HEK293 (cell line): ENCODE results near the gene AMMECR1.

Source experiments
- CTCF ChIA-PET: fragments of 350-600 bp; formaldehyde crosslinking; extraction: SDS; loops from one replicate; lab custom pipeline; 2021; ENCODE audit warnings: antibody characterized with exemption; lab: Yijun Ruan, JAX
- POLR2A ChIA-PET: fragments of 300-600 bp; formaldehyde crosslinking; extraction: SDS; loops from one replicate; lab custom pipeline; 2020; ENCODE audit warnings: antibody characterized with exemption, inconsistent platforms; lab: Yijun Ruan, JAX
- H3K27ac ChIP-seq: fragments of 200-500 bp; sonication (Bioruptor generic); 2 replicates; pipeline ENCODE4 v1.5.1; 2014; ENCODE audit warnings: low read depth, low read length, control low read depth, inconsistent platforms; ENCODE audit errors: extremely low read depth
- H3K36me3 ChIP-seq, 2 experiments: fragments of 200-500 bp in 1 of 2; sonication (Bioruptor generic) in 1 of 2; 1 replicate in 1 of 2; 2 replicates in 1 of 2; pipeline ENCODE4 v1.5.1; 2014 to 2017; ENCODE audit warnings: inconsistent platforms in 2 of 2, low read length in 2 of 2; ENCODE audit not compliant: control insufficient read depth in 2 of 2, insufficient read depth in 1 of 2
- H3K4me1 ChIP-seq: fragments of 200-500 bp; sonication (Bioruptor generic); 2 replicates; pipeline ENCODE4 v1.5.1; 2014; ENCODE audit warnings: mild to moderate bottlenecking, low read length, inconsistent platforms; ENCODE audit not compliant: control insufficient read depth, insufficient read depth
- H3K4me3 ChIP-seq: 2 replicates; pipeline ENCODE4 v1.5.1; 2011; ENCODE audit warnings: low read depth, mild to moderate bottlenecking, control low read depth, low read length, moderate library complexity
- H3K9me3 ChIP-seq: fragments of 200-500 bp; sonication (Bioruptor generic); 2 replicates; pipeline ENCODE4 v1.5.1; 2014; ENCODE audit warnings: low read depth, low read length, inconsistent platforms; ENCODE audit not compliant: control insufficient read depth, insufficient read depth
- ZFHX2 ChIP-seq: fragments of 450-650 bp; formaldehyde crosslinking; conservative IDR thresholded peaks from 2 replicates; pipeline ENCODE4 v1.5.1; 2016; ENCODE audit warnings: missing biosample characterization, missing genetic modification characterization
- ZFP37 ChIP-seq: fragments of 450-650 bp; formaldehyde crosslinking; IDR thresholded peaks from 2 replicates; pipeline ENCODE4 v1.5.1; 2016; ENCODE audit warnings: missing biosample characterization, missing genetic modification characterization
- ZNF140 ChIP-seq: fragments of 450-650 bp; formaldehyde crosslinking; IDR thresholded peaks from 2 replicates; pipeline ENCODE4 v1.5.1; 2016; ENCODE audit warnings: missing biosample characterization, missing genetic modification characterization
- ZNF155 ChIP-seq: fragments of 450-650 bp; formaldehyde crosslinking; IDR thresholded peaks from 2 replicates; pipeline ENCODE4 v1.5.1; 2016; ENCODE audit warnings: missing biosample characterization, missing genetic modification characterization
- ZNF16 ChIP-seq: fragments of 450-650 bp; formaldehyde crosslinking; IDR thresholded peaks from 2 replicates; pipeline ENCODE4 v1.5.1; 2016; ENCODE audit warnings: low read depth, missing biosample characterization, missing genetic modification characterization
- ZNF184 ChIP-seq: fragments of 450-650 bp; IDR thresholded peaks from 2 replicates; pipeline ENCODE4 v1.5.1; 2018; ENCODE audit warnings: missing biosample characterization, mild to moderate bottlenecking, missing genetic modification characterization
- ZNF391 ChIP-seq: fragments of 450-650 bp; formaldehyde crosslinking; IDR thresholded peaks from 2 replicates; pipeline ENCODE4 v1.5.1; 2016; ENCODE audit warnings: low read depth, missing biosample characterization, missing genetic modification characterization, borderline replicate concordance
- ZNF544 ChIP-seq: fragments of 450-650 bp; formaldehyde crosslinking; IDR thresholded peaks from 2 replicates; pipeline ENCODE4 v1.5.0; 2017; ENCODE audit warnings: missing biosample characterization, missing genetic modification characterization
- ZSCAN16 ChIP-seq: fragments of 450-650 bp; formaldehyde crosslinking; IDR thresholded peaks from 2 replicates; pipeline ENCODE4 v1.5.1; 2016; ENCODE audit warnings: missing biosample characterization, missing genetic modification characterization
- TF ChIP-seq, protein P1 (sequence below): fragments of 450-650 bp; formaldehyde crosslinking; IDR thresholded peaks from 2 replicates; pipeline ENCODE4 v1.5.1; 2016; ENCODE audit warnings: missing biosample characterization, missing genetic modification characterization
- TF ChIP-seq, protein P2 (sequence below): fragments of 450-650 bp; IDR thresholded peaks from 2 replicates; pipeline ENCODE4 v1.5.1; 2018; ENCODE audit warnings: missing biosample characterization, missing genetic modification characterization
- TF ChIP-seq, protein P3 (sequence below): fragments of 450-650 bp; formaldehyde crosslinking; IDR thresholded peaks from 2 replicates; pipeline ENCODE4 v1.5.0; 2017; ENCODE audit warnings: missing biosample characterization, missing genetic modification characterization, borderline replicate concordance
- TF ChIP-seq, protein P4 (sequence below): fragments of 450-650 bp; formaldehyde crosslinking; IDR thresholded peaks from 2 replicates; pipeline ENCODE4 v1.5.1; 2016; ENCODE audit warnings: missing biosample characterization, missing genetic modification characterization

Gene AMMECR1

DNA sequence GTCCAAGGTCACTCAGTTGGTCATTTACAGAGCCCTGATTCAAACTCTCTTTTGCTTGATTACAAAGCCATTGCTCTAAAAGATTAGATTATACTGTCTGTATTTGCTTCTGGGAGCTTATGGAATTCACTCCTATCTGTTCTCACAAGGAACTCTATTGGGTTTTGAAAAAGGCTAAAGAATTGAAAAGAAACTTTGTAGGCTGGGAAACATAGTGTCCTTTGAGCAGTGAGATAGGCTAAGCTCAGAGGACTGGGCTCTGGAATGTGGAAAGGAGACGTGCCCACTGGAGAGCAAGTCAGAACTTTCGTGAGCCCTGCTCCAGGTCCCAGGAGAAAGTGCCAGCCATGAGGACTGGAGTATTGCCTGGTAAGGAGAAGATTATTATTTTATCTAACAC lies 40.7 kb upstream of the AMMECR1 start, which contains the start of gene RTL9 (continued):
- TF ChIP-seq, protein P1, sequence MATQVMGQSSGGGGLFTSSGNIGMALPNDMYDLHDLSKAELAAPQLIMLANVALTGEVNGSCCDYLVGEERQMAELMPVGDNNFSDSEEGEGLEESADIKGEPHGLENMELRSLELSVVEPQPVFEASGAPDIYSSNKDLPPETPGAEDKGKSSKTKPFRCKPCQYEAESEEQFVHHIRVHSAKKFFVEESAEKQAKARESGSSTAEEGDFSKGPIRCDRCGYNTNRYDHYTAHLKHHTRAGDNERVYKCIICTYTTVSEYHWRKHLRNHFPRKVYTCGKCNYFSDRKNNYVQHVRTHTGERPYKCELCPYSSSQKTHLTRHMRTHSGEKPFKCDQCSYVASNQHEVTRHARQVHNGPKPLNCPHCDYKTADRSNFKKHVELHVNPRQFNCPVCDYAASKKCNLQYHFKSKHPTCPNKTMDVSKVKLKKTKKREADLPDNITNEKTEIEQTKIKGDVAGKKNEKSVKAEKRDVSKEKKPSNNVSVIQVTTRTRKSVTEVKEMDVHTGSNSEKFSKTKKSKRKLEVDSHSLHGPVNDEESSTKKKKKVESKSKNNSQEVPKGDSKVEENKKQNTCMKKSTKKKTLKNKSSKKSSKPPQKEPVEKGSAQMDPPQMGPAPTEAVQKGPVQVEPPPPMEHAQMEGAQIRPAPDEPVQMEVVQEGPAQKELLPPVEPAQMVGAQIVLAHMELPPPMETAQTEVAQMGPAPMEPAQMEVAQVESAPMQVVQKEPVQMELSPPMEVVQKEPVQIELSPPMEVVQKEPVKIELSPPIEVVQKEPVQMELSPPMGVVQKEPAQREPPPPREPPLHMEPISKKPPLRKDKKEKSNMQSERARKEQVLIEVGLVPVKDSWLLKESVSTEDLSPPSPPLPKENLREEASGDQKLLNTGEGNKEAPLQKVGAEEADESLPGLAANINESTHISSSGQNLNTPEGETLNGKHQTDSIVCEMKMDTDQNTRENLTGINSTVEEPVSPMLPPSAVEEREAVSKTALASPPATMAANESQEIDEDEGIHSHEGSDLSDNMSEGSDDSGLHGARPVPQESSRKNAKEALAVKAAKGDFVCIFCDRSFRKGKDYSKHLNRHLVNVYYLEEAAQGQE (tag by site-specific recombination): no peak
- TF ChIP-seq ZNF155 (tag by site-specific recombination) (no peak), ZSCAN16 (tag by site-specific recombination) (no peak), ZNF544 (no peak)
- TF ChIP-seq, protein P2, sequence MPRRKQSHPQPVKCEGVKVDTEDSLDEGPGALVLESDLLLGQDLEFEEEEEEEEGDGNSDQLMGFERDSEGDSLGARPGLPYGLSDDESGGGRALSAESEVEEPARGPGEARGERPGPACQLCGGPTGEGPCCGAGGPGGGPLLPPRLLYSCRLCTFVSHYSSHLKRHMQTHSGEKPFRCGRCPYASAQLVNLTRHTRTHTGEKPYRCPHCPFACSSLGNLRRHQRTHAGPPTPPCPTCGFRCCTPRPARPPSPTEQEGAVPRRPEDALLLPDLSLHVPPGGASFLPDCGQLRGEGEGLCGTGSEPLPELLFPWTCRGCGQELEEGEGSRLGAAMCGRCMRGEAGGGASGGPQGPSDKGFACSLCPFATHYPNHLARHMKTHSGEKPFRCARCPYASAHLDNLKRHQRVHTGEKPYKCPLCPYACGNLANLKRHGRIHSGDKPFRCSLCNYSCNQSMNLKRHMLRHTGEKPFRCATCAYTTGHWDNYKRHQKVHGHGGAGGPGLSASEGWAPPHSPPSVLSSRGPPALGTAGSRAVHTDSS (tag by site-specific recombination): no peak
- TF ChIP-seq, protein P3, sequence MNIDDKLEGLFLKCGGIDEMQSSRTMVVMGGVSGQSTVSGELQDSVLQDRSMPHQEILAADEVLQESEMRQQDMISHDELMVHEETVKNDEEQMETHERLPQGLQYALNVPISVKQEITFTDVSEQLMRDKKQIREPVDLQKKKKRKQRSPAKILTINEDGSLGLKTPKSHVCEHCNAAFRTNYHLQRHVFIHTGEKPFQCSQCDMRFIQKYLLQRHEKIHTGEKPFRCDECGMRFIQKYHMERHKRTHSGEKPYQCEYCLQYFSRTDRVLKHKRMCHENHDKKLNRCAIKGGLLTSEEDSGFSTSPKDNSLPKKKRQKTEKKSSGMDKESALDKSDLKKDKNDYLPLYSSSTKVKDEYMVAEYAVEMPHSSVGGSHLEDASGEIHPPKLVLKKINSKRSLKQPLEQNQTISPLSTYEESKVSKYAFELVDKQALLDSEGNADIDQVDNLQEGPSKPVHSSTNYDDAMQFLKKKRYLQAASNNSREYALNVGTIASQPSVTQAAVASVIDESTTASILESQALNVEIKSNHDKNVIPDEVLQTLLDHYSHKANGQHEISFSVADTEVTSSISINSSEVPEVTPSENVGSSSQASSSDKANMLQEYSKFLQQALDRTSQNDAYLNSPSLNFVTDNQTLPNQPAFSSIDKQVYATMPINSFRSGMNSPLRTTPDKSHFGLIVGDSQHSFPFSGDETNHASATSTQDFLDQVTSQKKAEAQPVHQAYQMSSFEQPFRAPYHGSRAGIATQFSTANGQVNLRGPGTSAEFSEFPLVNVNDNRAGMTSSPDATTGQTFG (tag by site-specific recombination): no peak

DNA sequence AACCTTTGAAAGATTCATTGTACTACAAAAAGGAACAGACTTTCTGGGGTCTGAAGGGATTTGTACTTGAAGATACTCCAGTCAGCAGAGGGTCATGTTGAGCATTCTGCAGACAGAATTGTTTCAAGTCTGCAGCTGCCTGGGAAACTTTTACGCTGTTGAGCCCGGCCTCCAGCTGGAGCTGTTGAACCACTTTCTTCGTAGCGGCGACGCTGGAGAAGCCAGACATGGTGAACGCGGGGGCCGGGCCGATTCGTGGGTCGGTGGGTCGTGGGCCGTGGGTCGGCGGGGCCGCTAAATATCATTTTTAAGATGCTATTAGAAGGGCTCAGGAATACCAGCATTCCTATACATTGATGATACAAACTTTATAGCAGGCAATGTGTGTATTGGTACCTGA lies 28.8 kb upstream of the AMMECR1 start:
- Histone ChIP-seq H3K36me3 (no peaks in the 10 kb centered on the region), H3K9me3 (no peaks in the 10 kb centered on the region), H3K27ac (no peak overlapping the region), H3K4me1 (no peaks in the 10 kb centered on the region), H3K4me3 (no peak overlapping the region)
- TF ChIP-seq ZNF16 (tag by site-specific recombination): no peak
- no peak for TF ChIP-seq ZFP37 (tag by site-specific recombination)
- TF ChIP-seq, protein P4, sequence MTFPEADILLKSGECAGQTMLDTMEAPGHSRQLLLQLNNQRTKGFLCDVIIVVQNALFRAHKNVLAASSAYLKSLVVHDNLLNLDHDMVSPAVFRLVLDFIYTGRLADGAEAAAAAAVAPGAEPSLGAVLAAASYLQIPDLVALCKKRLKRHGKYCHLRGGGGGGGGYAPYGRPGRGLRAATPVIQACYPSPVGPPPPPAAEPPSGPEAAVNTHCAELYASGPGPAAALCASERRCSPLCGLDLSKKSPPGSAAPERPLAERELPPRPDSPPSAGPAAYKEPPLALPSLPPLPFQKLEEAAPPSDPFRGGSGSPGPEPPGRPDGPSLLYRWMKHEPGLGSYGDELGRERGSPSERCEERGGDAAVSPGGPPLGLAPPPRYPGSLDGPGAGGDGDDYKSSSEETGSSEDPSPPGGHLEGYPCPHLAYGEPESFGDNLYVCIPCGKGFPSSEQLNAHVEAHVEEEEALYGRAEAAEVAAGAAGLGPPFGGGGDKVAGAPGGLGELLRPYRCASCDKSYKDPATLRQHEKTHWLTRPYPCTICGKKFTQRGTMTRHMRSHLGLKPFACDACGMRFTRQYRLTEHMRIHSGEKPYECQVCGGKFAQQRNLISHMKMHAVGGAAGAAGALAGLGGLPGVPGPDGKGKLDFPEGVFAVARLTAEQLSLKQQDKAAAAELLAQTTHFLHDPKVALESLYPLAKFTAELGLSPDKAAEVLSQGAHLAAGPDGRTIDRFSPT (tag by site-specific recombination): no peak
- TF ChIP-seq ZNF140: no peak
- no peak for TF ChIP-seq ZNF184 (tag by site-specific recombination)
- no peak for TF ChIP-seq ZNF391
- no peak for TF ChIP-seq ZFHX2
- POLR2A ChIA-PET: no interaction called here
- CTCF ChIA-PET: interaction anchor here (1.1 to 1.7 kb wide), 2 partner anchors 44 to 61 kb away, joined by 3 to 4 read pairs; no protein-coding TSS in a partner anchor
